NB4 (cell line): ENCODE results near the gene HSPA12A.

Source experiments
- MYC ChIP-seq: IDR thresholded peaks from 2 replicates; pipeline ENCODE4 v1.6.1; 2011; ENCODE audit warnings: low read depth, low read length
- POLR2A ChIP-seq: IDR thresholded peaks from 2 replicates; pipeline ENCODE4 v1.6.1; 2011; ENCODE audit warnings: mild to moderate bottlenecking; ENCODE audit not compliant: insufficient read length; ENCODE audit errors: extremely low read depth
- TF ChIP-seq, protein P1 (sequence below): IDR thresholded peaks from one replicate; pipeline ENCODE4 v1.5.1; 2012; ENCODE audit warnings: low read depth, low read length
- TF ChIP-seq, protein P2 (sequence below): IDR thresholded peaks from 2 replicates; pipeline ENCODE4 v1.6.1; 2011; ENCODE audit warnings: low read depth, low read length

DNA sequence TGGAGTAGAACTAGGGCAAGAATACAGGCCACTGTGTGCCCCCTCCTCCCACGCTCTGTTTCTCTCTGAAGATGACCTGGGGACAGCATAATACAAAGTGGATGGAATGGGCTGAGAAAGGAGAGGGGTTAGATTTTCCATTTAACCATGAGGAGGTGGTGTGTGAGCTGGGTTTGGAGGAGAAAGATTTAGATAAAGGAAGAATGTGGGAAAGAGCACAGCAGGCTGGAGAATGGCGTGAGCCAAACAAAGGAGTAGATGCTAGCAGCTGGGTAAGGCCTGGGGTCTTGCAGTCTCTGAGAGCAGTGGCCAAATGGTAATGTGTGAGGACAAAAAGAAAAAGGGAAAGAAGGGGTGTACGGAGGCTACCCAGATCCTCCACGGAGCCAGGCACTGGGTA is 113.0 kb downstream of the HSPA12A start:
- TF ChIP-seq, protein P1, sequence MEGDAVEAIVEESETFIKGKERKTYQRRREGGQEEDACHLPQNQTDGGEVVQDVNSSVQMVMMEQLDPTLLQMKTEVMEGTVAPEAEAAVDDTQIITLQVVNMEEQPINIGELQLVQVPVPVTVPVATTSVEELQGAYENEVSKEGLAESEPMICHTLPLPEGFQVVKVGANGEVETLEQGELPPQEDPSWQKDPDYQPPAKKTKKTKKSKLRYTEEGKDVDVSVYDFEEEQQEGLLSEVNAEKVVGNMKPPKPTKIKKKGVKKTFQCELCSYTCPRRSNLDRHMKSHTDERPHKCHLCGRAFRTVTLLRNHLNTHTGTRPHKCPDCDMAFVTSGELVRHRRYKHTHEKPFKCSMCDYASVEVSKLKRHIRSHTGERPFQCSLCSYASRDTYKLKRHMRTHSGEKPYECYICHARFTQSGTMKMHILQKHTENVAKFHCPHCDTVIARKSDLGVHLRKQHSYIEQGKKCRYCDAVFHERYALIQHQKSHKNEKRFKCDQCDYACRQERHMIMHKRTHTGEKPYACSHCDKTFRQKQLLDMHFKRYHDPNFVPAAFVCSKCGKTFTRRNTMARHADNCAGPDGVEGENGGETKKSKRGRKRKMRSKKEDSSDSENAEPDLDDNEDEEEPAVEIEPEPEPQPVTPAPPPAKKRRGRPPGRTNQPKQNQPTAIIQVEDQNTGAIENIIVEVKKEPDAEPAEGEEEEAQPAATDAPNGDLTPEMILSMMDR, result no peak
- TF ChIP-seq, protein P2, sequence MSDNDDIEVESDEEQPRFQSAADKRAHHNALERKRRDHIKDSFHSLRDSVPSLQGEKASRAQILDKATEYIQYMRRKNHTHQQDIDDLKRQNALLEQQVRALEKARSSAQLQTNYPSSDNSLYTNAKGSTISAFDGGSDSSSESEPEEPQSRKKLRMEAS, result no peak
- no peak for TF ChIP-seq POLR2A
- no peak for TF ChIP-seq MYC
